Fibroblast of villous mesenchyme (primary cell): ENCODE measurements around the gene MCTP1. TPM values are rescaled to one million over a fixed set of nuclear protein-coding genes. Genes with fewer than 3 reads are reported as not detected.

Experiments
- DNase-seq: peaks from one replicate; pipeline ENCODE4 v3.0.0-alpha.2; 2010; ENCODE audit warnings: low read depth
- H3K4me3 ChIP-seq: 2 replicates; pipeline ENCODE4 v1.5.1; 2011; ENCODE audit warnings: low read depth, mild to moderate bottlenecking, low read length
- CTCF ChIP-seq: IDR thresholded peaks from 2 replicates; pipeline ENCODE4 v1.5.1; 2012; ENCODE audit warnings: low read depth, mild to moderate bottlenecking, low read length; ENCODE audit not compliant: insufficient read depth
- total RNA-seq: library from RNA; depleted of rRNA; stranded (reverse); fragments of >200 nt; gene quantifications from 2 replicates; pipeline ENCODE4 v1.2.3, GENCODE V29; 2012

Gene MCTP1
- total RNA-seq, 1 donor = 14.7 TPM

GRCh38 chr5:95070453-95070852 lies 214.4 kb downstream of the MCTP1 start:
- no peak for TF ChIP-seq CTCF
- no peak for DNase-seq
- H3K4me3 ChIP-seq = no peak overlapping the region

- TF ChIP-seq CTCF = no peak
- H3K4me3 ChIP-seq = no peak overlapping the region
- no peak for DNase-seq
Measured at GRCh38 chr5:95069948-95070347, 214.9 kb downstream of the MCTP1 start.

- H3K4me3 ChIP-seq = no peak overlapping the region
- no peak for DNase-seq
- TF ChIP-seq CTCF = no peak
Measured at GRCh38 chr5:95069021-95069420, 215.9 kb downstream of the MCTP1 start.

- TF ChIP-seq CTCF = no peak
- DNase-seq = no peak
- H3K4me3 ChIP-seq = no peak overlapping the region
Measured at GRCh38 chr5:95068289-95068910, 216.5 kb downstream of the MCTP1 start.

- no peak for TF ChIP-seq CTCF
- no peak for DNase-seq
- H3K4me3 ChIP-seq = no peak overlapping the region
Measured at GRCh38 chr5:95066048-95066447, 218.8 kb downstream of the MCTP1 start.

GRCh38 chr5:95063492-95063891 lies 221.4 kb downstream of the MCTP1 start:
- TF ChIP-seq CTCF = no peak
- no peak overlapping the region for H3K4me3 ChIP-seq
- no peak for DNase-seq

- no peak overlapping the region for H3K4me3 ChIP-seq
- no peak for TF ChIP-seq CTCF
- DNase-seq = no peak
Measured at GRCh38 chr5:95060098-95060497, 224.8 kb downstream of the MCTP1 start.
